Measurements from ENCODE around the gene GALNT2. TPM values are rescaled to one million over a fixed set of nuclear protein-coding genes. Genes with fewer than 3 reads are reported as not detected.

GALNT2 gene
- total RNA-seq, 4 donors from 2014 or later, result 47.9 to 78.6 (median 60.0) TPM

- no peaks in the 10 kb centered on the region for H3K9me3 ChIP-seq
- peaks cover 0 to 3% (median 0%) of the 10 kb centered on the region in 4 donors for H3K4me1 ChIP-seq
- TF ChIP-seq CTCF (IDR thresholded peaks at IDR 0.05) (no peak), EP300 (IDR thresholded peaks at IDR 0.05) (no peak), POLR2A (IDR thresholded peaks at IDR 0.05) (no peak)
- no peak overlapping the region for H3K4me3 ChIP-seq
- DNase-seq (ENCODE audit: low spot score in 2 of 2), result no peak
- 70 to 71% methylated on average over 7 of the region's 7 CpGs for WGBS, 2 donors
- H3K27ac ChIP-seq, result no peak overlapping the region
- no peaks in the 10 kb centered on the region for H3K27me3 ChIP-seq
- no peaks in the 10 kb centered on the region for H3K36me3 ChIP-seq
Observed at GRCh38 chr1:230050973-230051735, 15.9 kb upstream of the GALNT2 start.

- no peaks in the 10 kb centered on the region for H3K9me3 ChIP-seq
- no peak overlapping the region for H3K4me3 ChIP-seq
- WGBS, 2 donors, result 89 to 90% methylated on average over 2 of the region's 2 CpGs
- no peaks in the 10 kb centered on the region for H3K36me3 ChIP-seq
- DNase-seq (ENCODE audit: low spot score in 2 of 2), result no peak
- H3K27ac ChIP-seq, result no peak overlapping the region
- no peaks in the 10 kb centered on the region for H3K27me3 ChIP-seq
- TF ChIP-seq CTCF (IDR thresholded peaks at IDR 0.05) (no peak), POLR2A (IDR thresholded peaks at IDR 0.05) (no peak), EP300 (IDR thresholded peaks at IDR 0.05) (no peak)
- peaks cover 0 to 3% (median 0%) of the 10 kb centered on the region in 4 donors for H3K4me1 ChIP-seq
Observed at GRCh38 chr1:230052018-230052417, 15.0 kb upstream of the GALNT2 start.

- WGBS, 2 donors, result 80 to 88% methylated on average over 5 of the region's 5 CpGs
- TF ChIP-seq EP300 (IDR thresholded peaks at IDR 0.05), result no peak
- TF ChIP-seq CTCF (IDR thresholded peaks at IDR 0.05), result no peak
- no peak for TF ChIP-seq POLR2A (IDR thresholded peaks at IDR 0.05)
- H3K27me3 ChIP-seq, result no peaks in the 10 kb centered on the region
- H3K36me3 ChIP-seq, result no peaks in the 10 kb centered on the region
- H3K4me1 ChIP-seq, result peaks cover 0 to 3% (median 0%) of the 10 kb centered on the region in 4 donors
- no peaks in the 10 kb centered on the region for H3K9me3 ChIP-seq
- H3K4me3 ChIP-seq, result no peak overlapping the region
- H3K27ac ChIP-seq, result no peak overlapping the region
- no peak for DNase-seq (ENCODE audit: low spot score in 2 of 2)
Observed at GRCh38 chr1:230052665-230053064, 14.4 kb upstream of the GALNT2 start.

GRCh38 chr1:230054092-230054749, 12.8 kb upstream of the GALNT2 start:
- Histone ChIP-seq H3K27ac (no peak overlapping the region), H3K4me1 (peaks cover 0 to 3% (median 0%) of the 10 kb centered on the region in 4 donors), H3K36me3 (no peaks in the 10 kb centered on the region), H3K9me3 (no peaks in the 10 kb centered on the region), H3K27me3 (no peaks in the 10 kb centered on the region), H3K4me3 (no peak overlapping the region)
- TF ChIP-seq EP300 (IDR thresholded peaks at IDR 0.05), result no peak
- TF ChIP-seq CTCF (IDR thresholded peaks at IDR 0.05), result no peak
- no peak for TF ChIP-seq POLR2A (IDR thresholded peaks at IDR 0.05)
- 60 to 67% methylated on average over 8 of the region's 8 CpGs for WGBS, 2 donors
- no peak for DNase-seq (ENCODE audit: low spot score in 2 of 2)

- H3K4me3 ChIP-seq, result no peak overlapping the region
- H3K9me3 ChIP-seq, result peaks cover 0 to 4% (median 0%) of the 10 kb centered on the region in 4 donors
- no peaks in the 10 kb centered on the region for H3K36me3 ChIP-seq
- no peak for DNase-seq (ENCODE audit: low spot score in 2 of 2)
- no peaks in the 10 kb centered on the region for H3K27me3 ChIP-seq
- no peak overlapping the region for H3K27ac ChIP-seq
- peaks cover 0 to 3% (median 0%) of the 10 kb centered on the region in 4 donors for H3K4me1 ChIP-seq
- TF ChIP-seq POLR2A (IDR thresholded peaks at IDR 0.05), result no peak
- no peak for TF ChIP-seq EP300 (IDR thresholded peaks at IDR 0.05)
- no peak for TF ChIP-seq CTCF (IDR thresholded peaks at IDR 0.05)
- WGBS, 2 donors, result 89 to 93% methylated on average over 1 of the region's 1 CpG
Observed at GRCh38 chr1:230056098-230056497, 10.9 kb upstream of the GALNT2 start.

All from tibial nerve (tissue), 4 donors.